Measurements from ENCODE around the gene GTPBP2. TPM values are rescaled to one million over a fixed set of nuclear protein-coding genes. Genes with fewer than 3 reads are reported as not detected.

The GTPBP2 gene
- polyA plus RNA-seq, 1 donor (not counting 4 experiments of a cell fraction or from before 2014, with no cell fraction given), result 59.5 TPM

GRCh38 chr6:43648248-43648647, 19.2 kb upstream of the GTPBP2 start:
- no peak overlapping the region for H3K4me3 ChIP-seq (ENCODE audit: control insufficient read depth in 2 of 3, extremely low read depth in 1 of 3, insufficient read depth in 2 of 3, low read depth in 1 of 3, low read length in 3 of 3)
- dilution Hi-C loops (cut with MboI; ENCODE audit: extremely low pct_ligation_motif_present, low sequenced_read_pairs), result no loop called here
- no peak overlapping the region for H2AFZ ChIP-seq (ENCODE audit: control insufficient read depth, low read length)
- no peaks in the 10 kb centered on the region for H3K27me3 ChIP-seq (ENCODE audit: control insufficient read depth, extremely low read depth, insufficient read depth, low read length)
- H3K4me2 ChIP-seq (ENCODE audit: control insufficient read depth, extremely low read depth, insufficient read depth, low read depth, low read length), result no peak overlapping the region
- DNase-seq (ENCODE audit: low read depth, low spot score) (no peak), FAIRE-seq (no peak)
- no peak overlapping the region for H3K27ac ChIP-seq (ENCODE audit: control insufficient read depth, insufficient read depth, low read length)
- H3K9me3 ChIP-seq (ENCODE audit: control insufficient read depth, low read depth, low read length), result no peaks in the 10 kb centered on the region
- no peaks in the 10 kb centered on the region for H4K20me1 ChIP-seq (ENCODE audit: control insufficient read depth, extremely low read depth, insufficient read depth, low read length)
- TF ChIP-seq CTCF (optimal IDR thresholded peaks at IDR 0.05 in 1 of 3, IDR thresholded peaks at IDR 0.05 in 1 of 3, conservative IDR thresholded peaks at IDR 0.05 in 1 of 3; ENCODE audit: extremely low read depth in 1 of 3, insufficient read depth in 2 of 3, low read length in 3 of 3) (no peak), EZH2 (IDR thresholded peaks at IDR 0.05; ENCODE audit: low read length) (no peak)
- no peak overlapping the region for H3K9ac ChIP-seq (ENCODE audit: control insufficient read depth, extremely low read depth, insufficient read depth, low read length)
- H3K9me1 ChIP-seq (ENCODE audit: control insufficient read depth, extremely low read depth, insufficient read depth, low read length), result no peaks in the 10 kb centered on the region
- no peaks in the 10 kb centered on the region for H3K4me1 ChIP-seq (ENCODE audit: control insufficient read depth, extremely low read depth, insufficient read depth, low read length)
- H3K36me3 ChIP-seq (ENCODE audit: control insufficient read depth in 2 of 2, extremely low read depth in 1 of 2, insufficient read depth in 2 of 2, low read length in 2 of 2), result no peaks in the 10 kb centered on the region
- no peaks in the 10 kb centered on the region for H3K79me2 ChIP-seq (ENCODE audit: control insufficient read depth, insufficient read depth, low read length)

GRCh38 chr6:43647613-43648012, 18.5 kb upstream of the GTPBP2 start:
- Histone ChIP-seq H3K4me1 (ENCODE audit: control insufficient read depth, extremely low read depth, insufficient read depth, low read length) (no peaks in the 10 kb centered on the region), H2AFZ (ENCODE audit: control insufficient read depth, low read length) (no peak overlapping the region), H3K9me3 (ENCODE audit: control insufficient read depth, low read depth, low read length) (no peaks in the 10 kb centered on the region), H3K4me3 (ENCODE audit: control insufficient read depth in 2 of 3, extremely low read depth in 1 of 3, insufficient read depth in 2 of 3, low read depth in 1 of 3, low read length in 3 of 3) (no peak overlapping the region), H3K4me2 (ENCODE audit: control insufficient read depth, extremely low read depth, insufficient read depth, low read depth, low read length) (no peak overlapping the region), H3K9ac (ENCODE audit: control insufficient read depth, extremely low read depth, insufficient read depth, low read length) (no peak overlapping the region), H3K36me3 (ENCODE audit: control insufficient read depth in 2 of 2, extremely low read depth in 1 of 2, insufficient read depth in 2 of 2, low read length in 2 of 2) (no peaks in the 10 kb centered on the region), H3K9me1 (ENCODE audit: control insufficient read depth, extremely low read depth, insufficient read depth, low read length) (no peaks in the 10 kb centered on the region), H4K20me1 (ENCODE audit: control insufficient read depth, extremely low read depth, insufficient read depth, low read length) (no peaks in the 10 kb centered on the region), H3K27me3 (ENCODE audit: control insufficient read depth, extremely low read depth, insufficient read depth, low read length) (no peaks in the 10 kb centered on the region), H3K79me2 (ENCODE audit: control insufficient read depth, insufficient read depth, low read length) (no peaks in the 10 kb centered on the region), H3K27ac (ENCODE audit: control insufficient read depth, insufficient read depth, low read length) (no peak overlapping the region)
- FAIRE-seq (no peak), DNase-seq (ENCODE audit: low read depth, low spot score) (no peak)
- dilution Hi-C loops (cut with MboI; ENCODE audit: extremely low pct_ligation_motif_present, low sequenced_read_pairs), result no loop called here
- TF ChIP-seq CTCF (optimal IDR thresholded peaks at IDR 0.05 in 1 of 3, IDR thresholded peaks at IDR 0.05 in 1 of 3, conservative IDR thresholded peaks at IDR 0.05 in 1 of 3; ENCODE audit: extremely low read depth in 1 of 3, insufficient read depth in 2 of 3, low read length in 3 of 3) (no peak), EZH2 (IDR thresholded peaks at IDR 0.05; ENCODE audit: low read length) (no peak)

Data from keratinocyte (primary cell).